HCT116 (cell line): ENCODE measurements around the gene CDH11. TPM values are rescaled to one million over a fixed set of nuclear protein-coding genes. Genes with fewer than 3 reads are reported as not detected.

Experiments used
- ATAC-seq: fragments of 200-7000 bp; cut with Tn5 transposase; 2 replicates; pipeline ENCODE4 v1.9.1; 2020; ENCODE audit warnings: mild to moderate bottlenecking, moderate library complexity
- BruUV-seq: library from RNA; stranded (reverse); fragments of 400-500 nt; replicated peaks from 2 replicates; lab custom pipeline; 2021; lab: Mats Ljungman, UMichigan
- CTCF ChIA-PET: fragments of 300-600 bp; sonication (Branson Sonifier 250); formaldehyde crosslinking; loops from one replicate; lab custom pipeline; 2021; ENCODE audit warnings: antibody characterized with exemption; lab: Charles Lee
- POLR2A ChIA-PET: fragments of 300-600, 350-600 bp; sonication (Branson Sonifier 250); formaldehyde crosslinking; loops from one replicate; lab custom pipeline; 2021; ENCODE audit warnings: antibody characterized with exemption; lab: Charles Lee
- RAD21 ChIA-PET, 2 experiments: fragments of 300-600 bp; sonication (Branson Sonifier 250); formaldehyde crosslinking; loops; one replicate each; lab custom pipeline; 2023; ENCODE audit warnings: low total read pairs in 2 of 2; ENCODE audit not compliant: uncharacterized antibody in 2 of 2, unreplicated experiment in 2 of 2, low non-redundant PET in 1 of 2; lab: Charles Lee
- DNase-seq: peaks from one replicate; pipeline ENCODE4 v3.0.0-alpha.2; 2010; ENCODE audit warnings: low read depth, low spot score
- H2AFZ ChIP-seq: fragments of 200-600 bp; shearing (Covaris generic), sonication (generic); 2 replicates; pipeline ENCODE4 v1.6.1; 2017; ENCODE audit warnings: low read depth, mixed run types, mixed read lengths, antibody characterized with exemption, low read length; ENCODE audit not compliant: poor library complexity, severe bottlenecking
- H3K27ac ChIP-seq: 2 replicates; pipeline ENCODE4 v1.5.1; 2012; ENCODE audit warnings: low read depth, low read length
- H3K27me3 ChIP-seq: fragments of 200-600 bp; sonication (generic); 2 replicates; pipeline ENCODE4 v1.6.1; 2016; ENCODE audit warnings: mixed run types, low read length, mixed read lengths; ENCODE audit not compliant: insufficient read depth
- H3K36me3 ChIP-seq, 2 experiments: fragments of 200-500 bp in 1 of 2; fragments of 200-600 bp in 1 of 2; sonication (Bioruptor generic) in 1 of 2; sonication (generic) in 1 of 2; 2 replicates each; pipeline versions ENCODE4 v1.5.1 to v1.6.1; 2014 to 2016; ENCODE audit warnings: low read length in 2 of 2, inconsistent platforms in 1 of 2, mixed read lengths in 1 of 2, mixed run types in 1 of 2; ENCODE audit not compliant: insufficient read depth in 2 of 2, control insufficient read depth in 1 of 2
- H3K4me1 ChIP-seq, 2 experiments: fragments of 200-600 bp in 1 of 2; sonication (generic) in 1 of 2; 2 replicates each; pipeline versions ENCODE4 v1.5.1 to v1.6.1; 2012 to 2017; ENCODE audit warnings: low read length in 2 of 2, inconsistent platforms in 1 of 2, mild to moderate bottlenecking in 1 of 2, mixed read lengths in 1 of 2, mixed run types in 1 of 2, moderate library complexity in 1 of 2; ENCODE audit not compliant: insufficient read depth in 2 of 2, control insufficient read depth in 1 of 2
- H3K4me2 ChIP-seq: fragments of 200-600 bp; sonication (generic); 2 replicates; pipeline ENCODE4 v1.6.1; 2017; ENCODE audit warnings: mixed run types, low read length, mixed read lengths
- H3K4me3 ChIP-seq, 2 experiments: fragments of 200-600 bp in 1 of 2; sonication (generic) in 1 of 2; replicated peaks in 1 of 2; 2 replicates each; pipeline ENCODE4 v1.5.1; 2011 to 2016; ENCODE audit warnings: low read length in 2 of 2, control low read depth in 1 of 2, low read depth in 1 of 2, mild to moderate bottlenecking in 1 of 2, mixed read lengths in 1 of 2, mixed run types in 1 of 2
- H3K79me2 ChIP-seq: fragments of 200-600 bp; sonication (generic); 2 replicates; pipeline ENCODE4 v1.6.1; 2017; ENCODE audit warnings: mild to moderate bottlenecking, mixed run types, low read length, moderate library complexity, mixed read lengths; ENCODE audit not compliant: insufficient read depth
- H3K9ac ChIP-seq: fragments of 200-600 bp; sonication (generic); 2 replicates; pipeline ENCODE4 v1.6.1; 2016; ENCODE audit warnings: low read length, mixed read lengths
- H3K9me2 ChIP-seq: fragments of 200-600 bp; sonication (generic), shearing (Covaris generic); 2 replicates; pipeline ENCODE4 v1.6.1; 2017; ENCODE audit warnings: mixed run types, mild to moderate bottlenecking, moderate library complexity; ENCODE audit not compliant: insufficient read depth
- H3K9me3 ChIP-seq, 2 experiments: fragments of 200-500 bp in 1 of 2; fragments of 200-600 bp in 1 of 2; sonication (Bioruptor generic) in 1 of 2; sonication (generic) in 1 of 2; 2 replicates each; pipeline ENCODE4 v1.6.1; 2014 to 2017; ENCODE audit warnings: low read length in 2 of 2, mixed read lengths in 2 of 2, inconsistent platforms in 1 of 2, low read depth in 1 of 2, mild to moderate bottlenecking in 1 of 2, mixed run types in 1 of 2, moderate library complexity in 1 of 2; ENCODE audit not compliant: control insufficient read depth in 1 of 2, insufficient read depth in 1 of 2
- H4K20me1 ChIP-seq: fragments of 200-600 bp; sonication (generic), shearing (Covaris generic); 2 replicates; pipeline ENCODE4 v1.6.1; 2017; ENCODE audit warnings: mixed run types, mild to moderate bottlenecking, moderate library complexity; ENCODE audit not compliant: insufficient read depth
- CEBPB ChIP-seq: IDR thresholded peaks from 2 replicates; pipeline ENCODE4 v1.6.1; 2012; ENCODE audit warnings: low read depth
- EGR1 ChIP-seq: IDR thresholded peaks from 2 replicates; pipeline ENCODE4 v1.6.1; 2012; ENCODE audit warnings: low read depth
- ELF1 ChIP-seq: IDR thresholded peaks from 2 replicates; pipeline ENCODE4 v1.6.1; 2012; ENCODE audit warnings: low read depth, borderline replicate concordance
- EZH2phosphoT487 ChIP-seq: fragments of 200-600 bp; IDR thresholded peaks from 2 replicates; pipeline ENCODE4 v1.6.1; 2018; ENCODE audit warnings: antibody characterized with exemption, borderline replicate concordance
- POLR2A ChIP-seq: IDR thresholded peaks from 2 replicates; pipeline ENCODE4 v1.7.0; 2011; ENCODE audit warnings: borderline replicate concordance; ENCODE audit not compliant: insufficient read depth, insufficient read length; ENCODE audit errors: extremely low read depth
- POLR2AphosphoS5 ChIP-seq: IDR thresholded peaks from 2 replicates; pipeline ENCODE4 v1.6.1; 2011; ENCODE audit warnings: mild to moderate bottlenecking, low read depth, low read length, moderate library complexity
- SIN3A ChIP-seq: IDR thresholded peaks from 2 replicates; pipeline ENCODE4 v1.6.1; 2012; ENCODE audit warnings: low read depth
- YY1 ChIP-seq: IDR thresholded peaks from 2 replicates; pipeline ENCODE4 v1.6.1; 2011; ENCODE audit warnings: low read length, low read depth, moderate library complexity, mild to moderate bottlenecking; ENCODE audit not compliant: insufficient replicate concordance; ENCODE audit errors: extremely low read depth
- ZNF274 ChIP-seq: fragments of 200-500 bp; sonication (Bioruptor generic); IDR thresholded peaks from 2 replicates; pipeline ENCODE4 v1.6.1; 2014; ENCODE audit warnings: mild to moderate bottlenecking, low read depth, low read length, inconsistent platforms
- intact Hi-C: fragments of 100-400 bp; cut with micrococcal nuclease; formaldehyde crosslinking; loops from 2 replicates; pipeline ENCODE4 v1.10.0; 2022
- total RNA-seq: library from RNA; stranded (reverse); gene quantifications from one replicate; pipeline ENCODE4 v1.2.1, GENCODE V29; 2021; ENCODE audit not compliant: unreplicated experiment
- TF ChIP-seq, protein P1 (sequence below): IDR thresholded peaks from 2 replicates; pipeline ENCODE4 v1.6.1; 2012; ENCODE audit warnings: low read depth
- TF ChIP-seq, protein P2 (sequence below): IDR thresholded peaks from 2 replicates; pipeline ENCODE4 v1.6.1; 2012

CDH11 gene
- total RNA-seq, 1 experiment from 2014 or later = 0.52 TPM

DNA sequence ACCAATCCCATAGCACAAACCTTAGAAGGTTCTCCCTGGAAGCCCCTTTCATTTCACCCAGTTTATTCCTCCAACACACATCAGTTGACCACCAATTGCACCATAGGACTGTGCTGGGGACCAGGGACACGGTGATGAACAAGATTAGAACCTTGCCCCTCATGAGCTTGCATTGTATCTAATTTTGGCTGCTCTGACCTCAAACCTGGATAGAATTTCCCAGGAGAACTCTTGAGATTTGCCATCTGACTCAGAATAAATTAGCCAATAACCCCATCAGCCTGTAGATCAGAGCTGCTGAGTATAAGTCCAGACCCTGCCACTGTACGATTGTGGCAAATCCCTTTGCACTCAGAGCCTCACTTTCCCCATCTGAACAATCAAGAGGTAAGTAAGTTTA lies 52.1 kb downstream of the CDH11 start:
- ATAC-seq (no peak), DNase-seq (no peak)
- H3K4me1 ChIP-seq = no peaks in the 10 kb centered on the region
- intact Hi-C loops = no loop called here
- no peak overlapping the region for H3K4me3 ChIP-seq
- no peaks in the 10 kb centered on the region for H3K79me2 ChIP-seq
- no peaks in the 10 kb centered on the region for H3K36me3 ChIP-seq
- no peaks in the 10 kb centered on the region for H3K9me2 ChIP-seq
- H3K9me3 ChIP-seq = peaks cover 0 to 26% of the 10 kb centered on the region in 2 experiments; a peak in 2 of 4 replicates
- H3K9ac ChIP-seq = no peak overlapping the region
- H3K27ac ChIP-seq = no peak overlapping the region
- TF ChIP-seq SIN3A (no peak), EGR1 (no peak), YY1 (no peak), EZH2phosphoT487 (no peak), ZNF274 (no peak), POLR2AphosphoS5 (no peak), POLR2A (no peak), CEBPB (no peak), ELF1 (no peak)
- TF ChIP-seq, protein P1, sequence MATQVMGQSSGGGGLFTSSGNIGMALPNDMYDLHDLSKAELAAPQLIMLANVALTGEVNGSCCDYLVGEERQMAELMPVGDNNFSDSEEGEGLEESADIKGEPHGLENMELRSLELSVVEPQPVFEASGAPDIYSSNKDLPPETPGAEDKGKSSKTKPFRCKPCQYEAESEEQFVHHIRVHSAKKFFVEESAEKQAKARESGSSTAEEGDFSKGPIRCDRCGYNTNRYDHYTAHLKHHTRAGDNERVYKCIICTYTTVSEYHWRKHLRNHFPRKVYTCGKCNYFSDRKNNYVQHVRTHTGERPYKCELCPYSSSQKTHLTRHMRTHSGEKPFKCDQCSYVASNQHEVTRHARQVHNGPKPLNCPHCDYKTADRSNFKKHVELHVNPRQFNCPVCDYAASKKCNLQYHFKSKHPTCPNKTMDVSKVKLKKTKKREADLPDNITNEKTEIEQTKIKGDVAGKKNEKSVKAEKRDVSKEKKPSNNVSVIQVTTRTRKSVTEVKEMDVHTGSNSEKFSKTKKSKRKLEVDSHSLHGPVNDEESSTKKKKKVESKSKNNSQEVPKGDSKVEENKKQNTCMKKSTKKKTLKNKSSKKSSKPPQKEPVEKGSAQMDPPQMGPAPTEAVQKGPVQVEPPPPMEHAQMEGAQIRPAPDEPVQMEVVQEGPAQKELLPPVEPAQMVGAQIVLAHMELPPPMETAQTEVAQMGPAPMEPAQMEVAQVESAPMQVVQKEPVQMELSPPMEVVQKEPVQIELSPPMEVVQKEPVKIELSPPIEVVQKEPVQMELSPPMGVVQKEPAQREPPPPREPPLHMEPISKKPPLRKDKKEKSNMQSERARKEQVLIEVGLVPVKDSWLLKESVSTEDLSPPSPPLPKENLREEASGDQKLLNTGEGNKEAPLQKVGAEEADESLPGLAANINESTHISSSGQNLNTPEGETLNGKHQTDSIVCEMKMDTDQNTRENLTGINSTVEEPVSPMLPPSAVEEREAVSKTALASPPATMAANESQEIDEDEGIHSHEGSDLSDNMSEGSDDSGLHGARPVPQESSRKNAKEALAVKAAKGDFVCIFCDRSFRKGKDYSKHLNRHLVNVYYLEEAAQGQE = no peak
- TF ChIP-seq, protein P2, sequence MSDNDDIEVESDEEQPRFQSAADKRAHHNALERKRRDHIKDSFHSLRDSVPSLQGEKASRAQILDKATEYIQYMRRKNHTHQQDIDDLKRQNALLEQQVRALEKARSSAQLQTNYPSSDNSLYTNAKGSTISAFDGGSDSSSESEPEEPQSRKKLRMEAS = no peak
- no peaks in the 10 kb centered on the region for H3K27me3 ChIP-seq
- ChIA-PET CTCF (no interaction called here), RAD21 (no interaction called here), POLR2A (no interaction called here)
- H4K20me1 ChIP-seq = no peaks in the 10 kb centered on the region
- no TSS peak for BruUV-seq
- H2AFZ ChIP-seq = no peak overlapping the region
- no peak overlapping the region for H3K4me2 ChIP-seq
